Vagina (tissue), 2 donors: Measurements from ENCODE around the gene MAML1. TPM values are rescaled to one million over a fixed set of nuclear protein-coding genes. Genes with fewer than 3 reads are reported as not detected.

Experiments
- DNase-seq, 2 donors: peaks; one replicate each; pipeline ENCODE4 v3.0.0-alpha.2; 2017; ENCODE audit errors: extremely low spot score in 2 of 2
- H3K27ac ChIP-seq: fragments of 200-600 bp; sonication (generic); one replicate; pipeline ENCODE4 v1.5.1; 2019
- H3K27me3 ChIP-seq: fragments of 200-600 bp; sonication (generic); one replicate; pipeline ENCODE4 v1.5.1; 2019
- H3K36me3 ChIP-seq, 2 donors: fragments of 200-600 bp; sonication (generic); one replicate each; pipeline ENCODE4 v1.5.1; 2017 to 2019
- H3K4me1 ChIP-seq: fragments of 200-600 bp; sonication (generic); one replicate; pipeline ENCODE4 v1.5.1; 2019
- H3K4me3 ChIP-seq, 2 donors: fragments of 200-600 bp; sonication (generic); 1 replicate in 1 of 2; 2 replicates in 1 of 2; pipeline ENCODE4 v1.5.1; 2016 to 2019
- H3K9me3 ChIP-seq: fragments of 200-600 bp; sonication (generic); one replicate; pipeline ENCODE4 v1.5.1; 2019
- POLR2A ChIP-seq, 2 donors: fragments of 450-650 bp; IDR thresholded peaks; one replicate each; pipeline ENCODE4 v1.6.1; 2017; ENCODE audit warnings: antibody characterized with exemption in 2 of 2, mild to moderate bottlenecking in 2 of 2, moderate library complexity in 2 of 2
- POLR2AphosphoS5 ChIP-seq, 2 donors: sonication (generic); formaldehyde crosslinking; IDR thresholded peaks; one replicate each; pipeline ENCODE4 v1.9.0; 2017; ENCODE audit warnings: antibody characterized with exemption in 2 of 2, mild to moderate bottlenecking in 2 of 2, low read depth in 1 of 2; ENCODE audit not compliant: insufficient read depth in 1 of 2
- intact Hi-C: fragments of 100-400 bp; cut with DNase I; formaldehyde crosslinking; loops from one replicate; pipeline ENCODE4 v1.15.1; 2023
- total RNA-seq: library from RNA; depleted of rRNA; stranded (reverse); fragments of >200 nt; gene quantifications from one replicate; pipeline ENCODE4 v1.2.3, GENCODE V29; 2016
- TF ChIP-seq, protein P1 (sequence below), 3 experiments: fragments of 450-650 bp in 2 of 3; fragments of 200-600 bp in 1 of 3; sonication (generic) in 1 of 3; IDR thresholded peaks; one replicate each; pipeline ENCODE4 v1.5.1; 2017 to 2019; ENCODE audit warnings: antibody characterized with exemption in 3 of 3, mild to moderate bottlenecking in 2 of 3, moderate library complexity in 2 of 3

Gene MAML1
- total RNA-seq, 1 donor from 2014 or later, result 25.3 TPM

GRCh38 chr5:179697993-179698934 is 34.4 kb upstream of the MAML1 start:
- Histone ChIP-seq H3K27me3 (no peaks in the 10 kb centered on the region), H3K36me3 (no peaks in the 10 kb centered on the region), H3K27ac (peak overlapping the region; percentile 96), H3K4me1 (peaks cover 45% of the 10 kb centered on the region), H3K4me3 (peak overlapping the region; percentile 91 to 95), H3K9me3 (no peaks in the 10 kb centered on the region)
- peak in 1 of 2 donors; percentile 74 for TF ChIP-seq POLR2A (IDR thresholded peaks at IDR 0.05)
- peak; percentile 64 to 95 for TF ChIP-seq POLR2AphosphoS5 (IDR thresholded peaks at IDR 0.05; ENCODE audit: insufficient read depth in 1 of 2, low read depth in 1 of 2)
- TF ChIP-seq, protein P1, sequence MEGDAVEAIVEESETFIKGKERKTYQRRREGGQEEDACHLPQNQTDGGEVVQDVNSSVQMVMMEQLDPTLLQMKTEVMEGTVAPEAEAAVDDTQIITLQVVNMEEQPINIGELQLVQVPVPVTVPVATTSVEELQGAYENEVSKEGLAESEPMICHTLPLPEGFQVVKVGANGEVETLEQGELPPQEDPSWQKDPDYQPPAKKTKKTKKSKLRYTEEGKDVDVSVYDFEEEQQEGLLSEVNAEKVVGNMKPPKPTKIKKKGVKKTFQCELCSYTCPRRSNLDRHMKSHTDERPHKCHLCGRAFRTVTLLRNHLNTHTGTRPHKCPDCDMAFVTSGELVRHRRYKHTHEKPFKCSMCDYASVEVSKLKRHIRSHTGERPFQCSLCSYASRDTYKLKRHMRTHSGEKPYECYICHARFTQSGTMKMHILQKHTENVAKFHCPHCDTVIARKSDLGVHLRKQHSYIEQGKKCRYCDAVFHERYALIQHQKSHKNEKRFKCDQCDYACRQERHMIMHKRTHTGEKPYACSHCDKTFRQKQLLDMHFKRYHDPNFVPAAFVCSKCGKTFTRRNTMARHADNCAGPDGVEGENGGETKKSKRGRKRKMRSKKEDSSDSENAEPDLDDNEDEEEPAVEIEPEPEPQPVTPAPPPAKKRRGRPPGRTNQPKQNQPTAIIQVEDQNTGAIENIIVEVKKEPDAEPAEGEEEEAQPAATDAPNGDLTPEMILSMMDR (IDR thresholded peaks at IDR 0.05), result no peak
- DNase-seq, result peak; percentile 99
- intact Hi-C loops, result loop anchor here (2.0 kb wide), 1 partner anchor 35 kb away; the partner anchor contains the start of gene MAML1

- peaks cover 46% of the 10 kb centered on the region for H3K4me1 ChIP-seq
- peak within 1 kb of the TSS; percentile 96 for H3K27ac ChIP-seq
- TF ChIP-seq POLR2AphosphoS5 (IDR thresholded peaks at IDR 0.05; ENCODE audit: insufficient read depth in 1 of 2, low read depth in 1 of 2) (peak in 1 of 2 donors; percentile 75), POLR2A (IDR thresholded peaks at IDR 0.05) (peak; percentile 53 to 91)
- TF ChIP-seq, protein P1 (IDR thresholded peaks at IDR 0.05), result no peak
- DNase-seq, result no peak
- intact Hi-C loops, result loop anchor here (2.0 kb wide), 1 partner anchor 34 kb away; the partner anchor contains the start of gene MAML1
- no peaks in the 10 kb centered on the region for H3K36me3 ChIP-seq
- H3K9me3 ChIP-seq, result no peaks in the 10 kb centered on the region
- no peaks in the 10 kb centered on the region for H3K27me3 ChIP-seq
- H3K4me3 ChIP-seq, result peak within 1 kb of the TSS; percentile 91 to 95
Observed at GRCh38 chr5:179698935-179699615, 33.5 kb upstream of the MAML1 start, which contains the start of gene CANX. Gene CANX (plus strand): TSS chr5:179698967. CDS start chr5:179705682, 6,715 bp downstream.

DNA sequence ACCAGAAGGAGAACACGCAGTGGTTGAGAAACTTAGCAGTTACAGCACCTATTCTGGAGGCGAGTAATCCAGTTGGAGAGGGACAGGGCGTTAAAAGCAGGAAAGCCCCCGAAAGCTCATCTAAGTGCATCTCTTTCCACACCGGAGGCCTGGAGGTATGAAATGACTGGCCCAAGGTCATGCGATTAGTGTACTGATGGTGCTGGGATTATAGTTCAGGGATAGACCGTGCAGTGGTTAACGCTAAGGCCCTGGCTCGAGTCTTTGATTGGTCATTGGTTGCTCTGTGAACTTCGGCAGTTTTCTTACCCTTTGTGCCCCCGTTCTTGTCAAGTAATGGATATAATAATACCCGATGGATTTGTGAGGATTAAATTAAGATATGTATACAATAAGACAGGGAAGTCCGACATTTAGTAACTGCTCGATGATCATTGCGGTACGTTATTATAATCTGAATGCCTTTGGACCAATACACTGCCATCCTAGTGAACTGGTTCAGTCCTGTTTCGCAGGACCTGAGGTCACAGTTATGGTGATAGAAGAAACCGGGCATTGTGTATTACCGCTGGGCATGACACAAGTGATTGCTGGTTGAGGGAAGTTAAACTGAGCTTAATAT is 32.9 kb upstream of the MAML1 start:
- Histone ChIP-seq H3K36me3 (no peaks in the 10 kb centered on the region), H3K27ac (peak overlapping the region; percentile 96), H3K4me1 (peaks cover 46% of the 10 kb centered on the region), H3K27me3 (no peaks in the 10 kb centered on the region), H3K9me3 (no peaks in the 10 kb centered on the region), H3K4me3 (peak overlapping the region; percentile 91 to 95)
- TF ChIP-seq POLR2A (IDR thresholded peaks at IDR 0.05), result no peak
- TF ChIP-seq POLR2AphosphoS5 (IDR thresholded peaks at IDR 0.05; ENCODE audit: insufficient read depth in 1 of 2, low read depth in 1 of 2), result no peak
- TF ChIP-seq, protein P1 (IDR thresholded peaks at IDR 0.05), result no peak
- DNase-seq, result no peak
- intact Hi-C loops, result loop anchor here (2.0 kb wide), 1 partner anchor 33 kb away; the partner anchor contains the start of gene MAML1

DNA sequence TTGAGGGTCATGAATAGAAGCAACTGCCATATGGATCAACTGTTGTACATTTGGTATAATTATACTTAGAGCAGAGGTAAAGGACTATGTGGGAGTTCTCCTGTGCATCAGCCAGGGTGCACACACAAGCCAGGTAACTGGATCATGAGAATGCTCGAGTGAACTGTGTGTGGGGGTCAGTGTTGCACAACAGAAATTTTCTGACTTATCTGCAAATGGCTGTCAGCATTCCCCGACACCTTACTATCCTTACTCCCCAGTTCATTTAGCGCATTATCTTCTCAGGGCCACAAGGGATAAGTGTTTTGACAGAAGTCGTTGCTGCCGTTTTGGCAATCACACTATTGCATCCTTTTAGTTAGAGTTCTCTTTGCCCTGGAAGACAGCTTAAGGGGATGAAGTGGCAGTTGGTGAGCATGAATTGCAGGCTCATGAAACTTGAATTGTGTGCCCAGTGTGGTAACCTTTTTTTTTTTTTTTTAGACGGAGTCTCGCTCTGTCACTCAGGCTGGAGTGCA is 32.2 kb upstream of the MAML1 start:
- Histone ChIP-seq H3K4me3 (peak overlapping the region; percentile 91 to 95), H3K27me3 (no peaks in the 10 kb centered on the region), H3K27ac (peak overlapping the region; percentile 96), H3K4me1 (peaks cover 46% of the 10 kb centered on the region), H3K9me3 (no peaks in the 10 kb centered on the region), H3K36me3 (no peaks in the 10 kb centered on the region)
- DNase-seq, result no peak
- TF ChIP-seq, protein P1 (IDR thresholded peaks at IDR 0.05), result no peak
- no peak for TF ChIP-seq POLR2AphosphoS5 (IDR thresholded peaks at IDR 0.05; ENCODE audit: insufficient read depth in 1 of 2, low read depth in 1 of 2)
- TF ChIP-seq POLR2A (IDR thresholded peaks at IDR 0.05), result no peak
- intact Hi-C loops, result no loop called here
